HG03045 (cell line): ENCODE measurements around the gene PBX4.

Source experiments
- ATAC-seq: cut with Tn5 transposase; IDR thresholded peaks from one replicate; pipeline ENCODE4 v1.9.1; 2021; ENCODE audit warnings: mild to moderate bottlenecking, moderate library complexity; ENCODE audit not compliant: unreplicated experiment

Gene PBX4

DNA sequence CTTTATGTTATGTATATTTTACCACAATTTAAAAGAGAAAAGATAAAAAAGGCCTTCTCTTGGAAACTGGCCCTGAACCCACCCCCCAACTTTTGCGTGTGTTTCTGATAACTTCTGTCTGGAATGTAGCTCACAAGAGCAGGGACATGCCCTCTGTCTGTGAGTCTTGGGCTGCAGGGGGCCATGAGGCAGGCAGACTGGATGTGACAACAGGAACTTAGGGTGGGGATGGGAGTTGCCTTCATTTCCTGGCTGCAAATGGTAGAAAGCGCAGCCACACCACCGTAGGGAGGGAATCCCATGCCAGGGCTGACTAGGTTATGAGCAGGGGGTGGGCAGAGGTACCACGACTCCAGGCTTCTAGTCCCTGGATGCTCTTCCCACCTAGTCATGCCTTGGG lies 58.6 kb downstream of the PBX4 start:
- no peak for ATAC-seq

DNA sequence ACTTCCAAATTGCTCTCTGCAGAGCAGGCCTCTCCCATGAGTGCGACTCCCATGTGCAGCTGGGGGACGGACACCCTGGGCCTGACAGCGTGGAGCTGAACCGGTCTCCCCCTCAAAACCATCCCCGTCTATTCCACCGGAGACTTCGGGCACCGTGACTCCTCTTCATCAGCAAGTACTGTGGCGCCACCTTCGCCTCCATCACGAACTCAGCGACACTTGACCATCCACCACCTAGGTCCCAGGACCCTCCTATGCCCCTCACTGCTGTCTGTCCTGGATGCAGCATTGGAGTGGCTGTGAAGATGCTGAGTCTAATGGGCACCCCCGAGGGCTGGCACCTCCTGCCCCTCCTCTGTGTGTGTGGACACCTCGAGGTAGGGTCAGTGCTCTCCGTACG lies 59.9 kb downstream of the PBX4 start:
- ATAC-seq, result no peak

DNA sequence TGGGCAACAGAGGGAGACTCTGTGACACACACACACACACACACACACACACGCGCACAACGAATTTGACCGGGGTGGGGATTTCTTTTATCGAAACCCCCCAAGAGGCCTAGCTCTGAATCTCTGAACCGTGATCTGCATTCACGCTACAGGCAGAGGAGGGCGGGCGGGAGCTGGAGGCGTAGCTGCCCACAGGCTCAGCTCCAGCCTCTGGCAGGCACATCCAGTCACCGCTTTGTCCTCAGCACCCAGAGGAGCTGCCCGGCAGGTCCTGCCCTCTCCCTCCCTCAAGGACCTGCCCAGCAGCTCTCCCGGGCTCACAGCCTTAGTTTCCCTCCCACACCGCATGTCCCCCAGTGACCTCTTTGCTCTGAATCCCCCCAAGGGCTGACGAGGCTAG lies 60.4 kb downstream of the PBX4 start:
- no peak for ATAC-seq

DNA sequence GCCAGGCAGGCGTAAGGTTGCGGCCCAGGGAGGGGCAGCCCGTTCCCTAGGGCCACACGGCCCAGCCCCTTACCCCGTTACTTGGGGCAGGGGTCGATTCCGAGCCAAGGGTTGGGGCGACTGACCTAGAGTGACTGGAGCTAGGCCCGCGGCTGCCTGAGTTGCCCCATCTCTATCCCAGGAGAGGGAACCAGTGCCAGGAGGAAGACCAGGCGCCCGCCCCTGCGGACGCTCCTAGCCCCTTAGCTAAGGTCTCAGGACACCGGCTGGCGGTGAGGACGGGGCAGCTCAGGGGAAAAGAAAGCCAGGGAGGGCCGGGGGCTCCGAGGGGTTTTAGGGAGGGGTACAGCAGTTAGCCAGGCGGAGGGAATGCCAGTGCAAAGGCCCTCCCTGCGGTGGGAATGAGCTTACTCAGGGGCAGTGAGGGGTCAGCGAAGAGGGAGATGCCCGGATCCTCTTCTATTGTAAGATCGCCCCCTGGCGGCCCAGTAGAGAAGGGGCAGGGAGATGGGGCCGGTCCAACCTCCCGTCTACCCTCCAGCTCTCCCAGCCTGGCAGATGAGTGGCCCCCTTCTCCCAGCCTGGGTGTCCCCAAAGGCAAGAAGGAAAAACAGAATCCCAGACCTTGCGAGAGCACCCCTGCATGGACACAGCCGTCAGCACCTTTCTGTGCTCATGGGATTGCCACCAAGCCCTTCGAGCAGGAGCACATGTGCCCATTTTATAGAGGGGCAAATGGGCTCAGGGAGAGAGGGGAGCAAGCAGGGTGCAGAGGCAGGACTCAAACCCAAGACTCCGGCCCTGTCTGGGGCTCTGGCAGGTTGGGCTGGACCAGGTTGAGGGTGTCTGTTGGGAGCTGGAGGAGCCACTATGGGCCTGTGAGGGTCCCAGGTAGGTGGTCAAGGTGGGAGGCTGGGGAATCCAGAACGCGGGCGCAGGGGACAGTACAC lies 64.1 kb downstream of the PBX4 start:
- no peak for ATAC-seq

DNA sequence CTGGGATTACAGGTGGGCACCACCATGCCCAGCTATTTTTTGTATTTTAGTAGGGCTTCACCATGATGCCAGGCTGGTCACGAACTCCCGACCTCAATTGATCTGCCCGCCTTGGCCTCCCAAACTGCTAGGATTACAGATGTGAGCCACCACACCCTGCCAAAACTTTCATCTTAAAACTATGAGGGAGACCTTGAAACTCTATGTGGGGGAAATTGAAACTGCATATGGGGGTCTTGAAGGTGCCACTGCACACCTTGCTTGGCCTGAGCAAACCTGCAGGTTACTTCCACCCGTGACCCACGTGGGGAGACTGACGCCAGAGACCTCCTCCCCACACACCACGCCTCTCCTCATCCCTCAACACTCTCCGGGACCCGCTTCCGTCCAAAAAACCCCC lies 64.8 kb downstream of the PBX4 start:
- no peak for ATAC-seq

DNA sequence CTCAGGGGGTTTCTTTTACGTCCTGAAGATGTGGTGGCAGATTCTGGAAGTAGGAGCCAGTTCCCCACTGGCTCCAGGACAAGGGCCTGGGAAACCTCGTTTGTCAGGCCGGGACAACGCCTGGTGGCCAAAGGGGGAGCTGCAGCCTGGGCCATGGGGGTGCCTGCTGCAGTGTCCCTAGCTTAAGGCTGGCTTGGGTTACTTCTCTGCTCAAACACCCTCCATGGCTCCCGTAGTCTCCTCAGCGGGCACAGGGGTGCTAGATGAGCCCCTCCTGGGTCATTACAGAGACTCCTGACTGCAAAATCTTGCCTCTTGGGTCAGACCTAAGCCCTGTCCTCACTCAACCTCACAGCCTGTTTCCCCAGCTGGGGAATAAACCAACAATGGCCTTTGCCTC lies 65.7 kb downstream of the PBX4 start:
- no peak for ATAC-seq

DNA sequence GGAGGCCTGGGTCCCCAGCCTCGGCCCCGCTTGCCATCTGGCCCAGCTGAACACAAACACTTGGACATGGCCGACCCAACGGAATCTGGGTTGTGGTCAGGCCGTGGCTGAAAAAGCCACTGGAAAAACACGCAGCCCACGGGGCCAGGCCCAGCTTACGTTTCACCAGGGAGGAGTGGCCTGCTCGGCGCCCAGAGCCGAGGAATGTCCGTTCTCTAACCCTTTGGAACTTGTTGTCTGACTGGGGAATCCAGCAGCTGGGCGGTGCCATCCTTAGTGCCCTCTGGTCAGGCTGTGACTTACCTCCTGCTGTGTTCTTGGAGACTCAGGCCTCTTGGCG lies 66.7 kb downstream of the PBX4 start:
- ATAC-seq, result no peak

DNA sequence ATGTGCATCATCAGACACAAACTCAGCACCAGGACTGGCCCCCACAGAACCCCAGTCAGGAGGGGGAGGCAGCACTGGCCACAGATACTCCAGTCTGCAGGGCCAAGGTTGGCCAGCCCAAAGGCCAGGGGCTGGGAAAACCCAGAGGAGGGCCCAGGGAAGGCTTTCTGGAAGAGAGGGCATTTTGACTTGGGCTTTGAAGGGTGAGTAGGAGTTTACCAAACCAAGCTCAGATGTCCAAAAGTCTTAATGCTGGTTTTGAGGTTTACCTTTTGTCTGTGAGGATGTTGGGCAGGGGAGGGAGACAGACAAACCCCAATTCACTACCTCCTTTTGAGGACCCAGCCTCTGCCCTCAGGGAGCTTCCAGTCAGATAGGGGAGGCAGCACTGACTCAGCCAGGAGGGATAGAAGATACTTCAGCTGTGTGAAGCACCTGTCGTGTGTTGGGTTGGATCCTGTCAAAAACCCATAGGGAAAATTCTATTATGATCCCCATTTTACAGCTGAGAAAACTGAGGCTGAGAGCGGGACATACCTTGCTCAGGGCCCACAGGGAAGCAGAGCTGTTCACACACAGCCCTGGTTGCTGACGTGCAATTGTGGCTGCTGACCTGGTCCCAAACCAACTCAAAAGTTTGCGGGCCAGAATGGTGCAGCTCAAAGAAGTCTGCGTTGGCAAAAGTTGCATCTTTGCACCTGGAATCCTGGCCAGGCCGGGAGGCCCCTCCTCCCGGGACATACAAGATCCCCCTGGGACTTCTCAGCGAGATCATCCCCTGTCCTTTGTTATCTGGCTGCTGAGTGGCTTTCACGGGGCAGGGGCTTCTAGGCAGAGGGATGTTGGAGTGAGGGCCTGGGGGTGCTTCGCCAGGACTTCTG lies 67.3 kb downstream of the PBX4 start:
- no peak for ATAC-seq

DNA sequence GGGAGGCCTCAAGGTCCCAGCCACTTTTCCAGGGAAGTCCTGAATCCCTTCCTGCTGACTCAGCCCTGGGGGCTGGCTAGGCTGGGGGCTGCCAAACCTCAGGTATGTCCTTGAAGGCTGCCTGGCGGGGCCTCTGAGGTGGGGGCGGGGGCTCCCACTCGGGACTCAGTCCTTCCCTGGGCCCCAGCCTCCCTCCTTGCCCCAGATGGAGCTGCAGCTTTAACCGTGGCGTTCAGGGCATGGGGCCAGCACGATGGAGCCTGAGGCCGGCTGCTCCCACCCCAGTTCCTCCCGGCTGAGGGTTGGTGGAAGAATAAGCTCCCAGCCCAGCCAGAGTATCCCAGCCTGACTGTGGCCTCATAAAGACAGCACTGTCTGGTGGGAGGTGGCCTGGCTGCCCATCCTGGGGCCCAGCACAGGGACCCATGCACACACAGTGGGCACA lies 68.0 kb downstream of the PBX4 start:
- no peak for ATAC-seq

DNA sequence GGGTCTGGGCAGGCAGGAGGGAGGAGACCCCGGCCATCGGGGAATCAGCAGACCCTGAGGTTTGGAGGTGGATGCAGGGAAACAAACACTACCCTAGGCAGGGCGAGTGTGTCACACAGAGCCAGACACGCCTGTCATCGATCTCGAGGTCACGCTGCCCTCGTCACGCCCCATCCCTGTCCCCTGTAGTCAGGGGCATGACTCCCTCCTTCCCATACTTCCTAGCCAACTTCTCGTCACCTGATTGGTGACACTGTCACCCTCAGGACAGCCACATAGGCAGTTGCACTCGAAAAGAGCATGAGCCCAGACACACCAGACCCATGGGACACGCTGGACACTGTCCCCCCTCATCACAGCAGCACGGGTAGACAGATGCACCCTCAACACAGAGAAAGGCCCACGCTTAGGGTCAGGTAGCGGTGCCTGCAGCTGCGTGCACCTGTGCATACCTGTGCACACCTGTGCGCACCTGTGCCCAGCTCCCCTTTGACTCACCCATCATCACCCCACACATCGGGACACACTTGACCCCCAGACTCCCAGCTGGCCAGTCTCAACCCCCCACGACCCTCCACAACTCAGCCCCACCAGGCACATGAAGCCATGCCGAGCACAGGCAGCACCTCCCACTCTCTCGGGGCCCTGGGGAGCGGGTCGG lies 68.6 kb downstream of the PBX4 start:
- no peak for ATAC-seq

DNA sequence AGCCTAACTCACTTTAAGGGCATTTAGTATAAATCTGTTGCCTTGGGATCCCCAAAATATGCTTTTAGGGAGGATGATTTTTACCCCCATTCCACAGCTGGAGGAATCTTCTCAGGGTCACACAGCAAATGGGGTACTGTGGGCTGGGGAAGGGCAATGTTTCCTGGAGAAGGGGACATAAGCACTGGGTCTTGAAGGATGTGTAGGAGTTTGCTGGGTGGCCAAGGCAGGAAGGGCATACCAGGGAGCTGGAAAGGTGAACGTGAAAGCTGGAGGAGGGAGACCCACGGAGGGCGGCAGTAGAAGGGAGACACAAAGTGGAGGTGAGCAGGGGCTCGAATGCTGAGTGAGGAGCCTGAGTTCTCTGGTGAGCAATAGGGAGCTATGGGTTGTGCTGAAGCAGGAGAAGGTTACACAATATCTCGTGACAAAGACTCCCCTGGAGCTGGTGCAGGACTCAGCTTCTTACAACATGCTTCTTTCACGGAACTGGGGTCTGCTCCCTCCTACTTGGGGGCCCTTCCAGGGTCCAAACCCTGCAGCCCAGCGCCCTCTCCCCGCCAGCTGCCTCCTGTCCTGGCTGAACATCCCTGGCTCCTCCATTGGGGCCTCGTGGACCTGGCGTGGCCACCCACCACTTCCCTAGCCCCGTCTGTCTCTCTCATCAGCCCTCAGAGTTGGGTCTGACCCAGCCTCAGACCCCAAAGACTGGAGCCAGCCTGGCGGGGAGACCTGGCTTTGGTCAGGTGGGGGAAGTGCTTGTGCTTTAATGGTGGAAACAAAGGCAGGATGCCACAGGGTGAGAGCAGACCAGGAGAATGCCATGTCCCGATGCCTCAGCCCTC lies 69.3 kb downstream of the PBX4 start:
- ATAC-seq, result no peak

DNA sequence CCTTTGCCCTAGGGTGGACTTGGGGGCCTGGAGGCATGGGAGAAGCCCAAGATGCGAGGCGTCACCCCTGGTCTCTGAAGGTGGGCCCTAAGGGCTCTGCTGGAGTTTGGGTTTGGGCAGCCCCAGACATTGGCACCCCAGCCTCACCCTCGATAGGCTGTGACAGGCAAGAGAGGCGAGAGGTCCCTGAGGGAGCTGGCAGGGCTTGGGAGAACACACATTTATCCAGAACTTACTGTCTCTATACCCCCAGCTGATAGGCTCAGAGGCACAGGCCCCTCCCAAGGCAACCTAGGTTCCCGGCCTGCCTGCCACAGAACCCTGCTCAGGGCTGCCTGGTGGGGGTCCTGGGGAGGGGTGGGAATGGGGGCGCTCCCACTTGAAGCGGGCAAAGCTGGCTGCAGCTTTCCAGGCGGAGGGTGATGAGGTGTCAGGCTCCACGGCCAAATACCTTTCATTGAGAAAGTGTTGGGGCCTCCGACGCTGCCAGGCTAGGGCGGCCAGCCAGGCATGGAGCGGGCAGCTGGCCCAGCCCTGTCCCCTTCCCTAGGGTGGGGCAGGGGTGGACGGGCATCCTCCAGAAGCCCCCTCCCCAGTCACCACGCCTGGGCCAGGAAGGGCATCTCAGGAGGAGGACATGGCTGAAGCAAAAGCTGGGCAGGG lies 70.7 kb downstream of the PBX4 start:
- no peak for ATAC-seq

DNA sequence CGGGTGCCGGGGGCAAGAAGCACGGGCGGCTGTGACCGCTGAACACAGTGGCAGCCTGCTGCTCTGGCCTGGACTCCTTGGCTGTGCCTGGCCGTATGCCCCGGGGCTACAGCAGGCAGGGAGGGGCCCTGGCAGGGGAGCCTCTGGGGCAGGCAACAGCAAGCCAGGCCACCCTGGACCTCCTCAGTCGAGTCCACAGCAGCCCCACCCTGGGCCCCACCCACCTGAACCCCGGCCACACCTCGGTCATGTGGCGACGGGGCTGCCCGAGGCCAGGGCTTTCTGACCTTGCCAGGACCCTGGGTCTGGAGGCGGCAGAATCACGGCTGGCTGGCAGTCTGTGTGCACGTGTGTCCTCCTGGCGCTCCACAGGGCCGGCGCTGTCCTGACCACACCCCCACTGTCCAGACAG lies 71.7 kb downstream of the PBX4 start:
- no peak for ATAC-seq

DNA sequence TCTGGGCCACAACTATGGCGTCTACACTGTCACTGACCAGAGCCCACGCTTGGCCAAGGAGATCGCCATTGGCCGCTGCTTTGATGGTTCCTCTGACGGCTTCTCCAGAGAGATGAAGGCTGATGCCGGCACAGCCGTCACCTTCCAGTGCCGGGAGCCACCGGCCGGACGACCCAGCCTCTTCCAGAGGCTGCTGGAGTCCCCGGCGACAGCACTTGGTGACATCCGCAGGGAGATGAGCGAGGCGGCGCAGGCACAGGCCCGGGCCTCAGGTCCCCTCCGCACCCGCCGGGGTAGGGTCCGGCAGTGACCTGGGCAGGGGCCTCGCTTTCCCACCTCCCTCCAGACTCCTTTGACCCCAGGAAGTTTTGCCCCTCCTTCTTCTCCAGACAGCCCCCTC lies 72.8 kb downstream of the PBX4 start:
- no peak for ATAC-seq

DNA sequence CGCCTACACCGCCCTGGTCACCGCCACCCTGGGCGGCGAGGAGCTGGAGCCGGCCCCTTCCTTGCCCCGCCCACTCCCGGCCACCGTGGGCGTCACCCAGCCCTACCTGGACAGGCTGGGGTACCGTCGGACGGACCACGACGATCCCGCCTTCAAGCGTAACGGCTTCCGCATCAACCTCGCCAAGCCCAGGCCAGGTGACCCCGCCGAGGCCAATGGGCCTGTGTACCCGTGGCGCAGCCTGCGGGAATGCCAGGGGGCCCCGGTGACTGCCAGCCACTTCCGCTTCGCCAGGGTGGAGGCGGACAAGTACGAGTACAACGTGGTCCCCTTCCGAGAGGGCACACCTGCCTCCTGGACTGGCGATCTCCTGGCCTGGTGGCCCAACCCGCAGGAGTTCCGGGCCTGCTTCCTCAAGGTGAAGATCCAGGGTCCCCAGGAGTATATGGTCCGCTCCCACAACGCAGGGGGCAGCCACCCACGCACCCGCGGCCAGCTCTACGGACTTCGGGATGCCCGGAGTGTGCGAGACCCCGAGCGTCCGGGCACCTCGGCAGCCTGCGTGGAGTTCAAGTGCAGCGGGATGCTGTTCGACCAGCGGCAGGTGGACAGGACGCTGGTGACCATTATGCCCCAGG lies 73.4 kb downstream of the PBX4 start:
- ATAC-seq, result no peak

DNA sequence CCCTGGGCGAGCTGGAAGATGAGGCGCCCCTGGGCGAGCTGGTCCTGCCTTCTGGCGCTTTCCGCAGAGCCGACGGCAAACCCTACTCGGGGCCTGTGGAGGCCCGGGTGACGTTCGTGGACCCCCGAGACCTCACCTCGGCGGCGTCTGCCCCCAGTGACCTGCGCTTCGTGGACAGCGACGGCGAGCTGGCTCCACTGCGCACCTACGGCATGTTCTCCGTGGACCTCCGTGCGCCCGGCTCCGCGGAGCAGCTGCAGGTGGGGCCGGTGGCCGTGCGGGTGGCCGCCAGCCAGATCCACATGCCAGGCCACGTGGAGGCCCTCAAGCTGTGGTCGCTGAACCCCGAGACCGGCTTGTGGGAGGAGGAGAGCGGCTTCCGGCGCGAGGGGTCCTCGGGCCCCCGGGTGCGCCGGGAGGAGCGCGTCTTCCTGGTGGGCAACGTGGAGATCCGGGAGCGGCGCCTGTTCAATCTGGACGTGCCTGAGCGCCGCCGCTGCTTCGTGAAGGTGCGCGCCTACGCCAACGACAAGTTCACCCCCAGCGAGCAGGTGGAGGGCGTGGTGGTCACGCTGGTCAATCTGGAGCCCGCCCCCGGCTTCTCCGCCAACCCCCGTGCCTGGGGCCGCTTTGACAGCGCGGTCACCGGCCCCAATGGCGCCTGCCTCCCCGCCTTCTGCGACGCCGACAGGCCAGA lies 74.1 kb downstream of the PBX4 start:
- no peak for ATAC-seq

DNA sequence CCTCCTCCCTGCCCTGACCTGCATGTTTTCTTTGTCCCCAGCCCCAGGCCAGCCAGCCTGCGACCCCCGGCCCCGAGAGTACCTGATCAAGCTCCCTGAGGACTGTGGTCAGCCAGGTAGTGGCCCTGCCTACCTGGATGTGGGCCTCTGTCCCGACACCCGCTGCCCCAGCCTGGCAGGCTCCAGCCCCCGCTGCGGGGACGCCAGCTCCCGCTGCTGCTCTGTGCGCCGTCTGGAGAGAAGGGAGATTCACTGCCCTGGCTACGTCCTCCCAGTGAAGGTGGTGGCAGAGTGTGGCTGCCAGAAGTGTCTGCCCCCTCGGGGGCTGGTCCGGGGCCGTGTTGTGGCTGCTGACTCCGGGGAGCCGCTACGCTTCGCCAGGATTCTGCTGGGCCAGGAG lies 74.8 kb downstream of the PBX4 start:
- no peak for ATAC-seq

DNA sequence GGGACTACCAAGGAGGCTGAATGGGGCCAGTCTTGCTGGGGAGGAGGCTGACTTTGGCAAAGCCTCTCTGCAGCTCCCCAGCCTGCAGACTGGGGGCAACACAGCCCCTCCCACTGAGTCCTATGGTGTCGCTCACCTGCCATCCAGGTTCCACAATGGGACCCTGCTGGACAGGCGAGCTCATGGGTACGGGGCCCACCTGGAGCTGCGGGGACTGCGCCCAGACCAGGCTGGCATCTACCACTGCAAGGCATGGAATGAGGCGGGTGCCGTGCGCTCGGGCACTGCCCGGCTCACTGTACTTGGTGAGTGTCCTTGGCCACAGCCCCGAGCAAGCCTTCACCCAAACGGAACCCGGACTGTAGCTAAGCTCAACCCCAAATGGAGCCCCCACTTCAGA lies 75.4 kb downstream of the PBX4 start:
- ATAC-seq, result no peak

DNA sequence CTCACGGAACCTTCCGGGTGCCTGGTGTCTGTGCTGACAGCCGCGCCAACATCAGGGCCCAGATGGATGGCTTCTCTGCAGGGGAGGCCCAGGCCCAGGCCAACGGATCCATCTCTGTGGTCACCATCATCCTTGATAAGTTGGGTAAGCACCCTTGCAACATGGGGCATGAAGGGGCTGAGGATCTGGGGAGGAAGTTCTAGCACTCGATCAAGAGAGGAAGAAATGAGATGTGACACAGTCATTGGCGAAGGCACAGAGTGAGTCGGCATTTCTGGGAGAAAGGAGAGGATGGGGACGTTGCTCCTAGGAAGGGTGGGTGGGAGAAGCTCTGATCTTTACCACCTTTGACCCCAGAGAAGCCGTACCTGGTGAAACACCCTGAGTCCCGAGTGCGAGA lies 76.0 kb downstream of the PBX4 start:
- ATAC-seq, result no peak
